A673 (cell line): ENCODE data around the gene CCND2.

ENCODE experiments used
- EZH2 ChIP-seq: fragments of 200-600 bp; sonication (generic); IDR thresholded peaks from 2 replicates; pipeline ENCODE4 v1.6.1; 2017; ENCODE audit warnings: borderline replicate concordance, low read depth, mild to moderate bottlenecking, mixed read lengths, antibody characterized with exemption, low read length; ENCODE audit not compliant: poor library complexity, severe bottlenecking
- TF ChIP-seq, protein P1 (sequence below): fragments of 300-800, 200-600 bp; sonication (generic); conservative IDR thresholded peaks from 2 replicates; pipeline ENCODE4 v1.5.1; 2017; ENCODE audit warnings: low read depth, mild to moderate bottlenecking, antibody characterized with exemption, low read length, moderate library complexity, mixed read lengths

DNA sequence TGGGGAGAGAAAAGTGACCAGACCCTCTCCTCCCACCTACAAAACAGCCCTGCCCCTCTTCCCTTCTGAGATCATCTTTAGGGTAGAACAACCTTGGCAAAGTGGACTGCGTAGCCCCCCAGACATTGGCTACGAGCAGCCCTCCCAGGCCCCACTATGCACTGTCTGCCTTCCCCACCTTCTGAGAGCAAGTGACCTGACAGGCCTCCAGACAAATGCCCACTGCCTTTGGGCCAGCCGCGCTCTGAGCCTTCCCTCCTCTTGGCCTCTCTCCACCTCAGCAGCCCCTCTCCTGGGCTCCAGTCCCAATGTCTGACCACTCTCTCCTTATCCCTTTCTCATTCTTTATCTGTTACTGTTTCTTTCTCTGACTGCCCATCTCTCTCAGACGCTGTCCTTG is 46.5 kb upstream of the CCND2 start:
- TF ChIP-seq, protein P1, sequence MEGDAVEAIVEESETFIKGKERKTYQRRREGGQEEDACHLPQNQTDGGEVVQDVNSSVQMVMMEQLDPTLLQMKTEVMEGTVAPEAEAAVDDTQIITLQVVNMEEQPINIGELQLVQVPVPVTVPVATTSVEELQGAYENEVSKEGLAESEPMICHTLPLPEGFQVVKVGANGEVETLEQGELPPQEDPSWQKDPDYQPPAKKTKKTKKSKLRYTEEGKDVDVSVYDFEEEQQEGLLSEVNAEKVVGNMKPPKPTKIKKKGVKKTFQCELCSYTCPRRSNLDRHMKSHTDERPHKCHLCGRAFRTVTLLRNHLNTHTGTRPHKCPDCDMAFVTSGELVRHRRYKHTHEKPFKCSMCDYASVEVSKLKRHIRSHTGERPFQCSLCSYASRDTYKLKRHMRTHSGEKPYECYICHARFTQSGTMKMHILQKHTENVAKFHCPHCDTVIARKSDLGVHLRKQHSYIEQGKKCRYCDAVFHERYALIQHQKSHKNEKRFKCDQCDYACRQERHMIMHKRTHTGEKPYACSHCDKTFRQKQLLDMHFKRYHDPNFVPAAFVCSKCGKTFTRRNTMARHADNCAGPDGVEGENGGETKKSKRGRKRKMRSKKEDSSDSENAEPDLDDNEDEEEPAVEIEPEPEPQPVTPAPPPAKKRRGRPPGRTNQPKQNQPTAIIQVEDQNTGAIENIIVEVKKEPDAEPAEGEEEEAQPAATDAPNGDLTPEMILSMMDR = no peak
- no peak for TF ChIP-seq EZH2
